ENCODE results near the gene FBXO7. TPM values are rescaled to one million over a fixed set of nuclear protein-coding genes. Genes with fewer than 3 reads are reported as not detected.

The FBXO7 gene
- total RNA-seq, 1 experiment from 2014 or later, result 91.6 TPM

DNA sequence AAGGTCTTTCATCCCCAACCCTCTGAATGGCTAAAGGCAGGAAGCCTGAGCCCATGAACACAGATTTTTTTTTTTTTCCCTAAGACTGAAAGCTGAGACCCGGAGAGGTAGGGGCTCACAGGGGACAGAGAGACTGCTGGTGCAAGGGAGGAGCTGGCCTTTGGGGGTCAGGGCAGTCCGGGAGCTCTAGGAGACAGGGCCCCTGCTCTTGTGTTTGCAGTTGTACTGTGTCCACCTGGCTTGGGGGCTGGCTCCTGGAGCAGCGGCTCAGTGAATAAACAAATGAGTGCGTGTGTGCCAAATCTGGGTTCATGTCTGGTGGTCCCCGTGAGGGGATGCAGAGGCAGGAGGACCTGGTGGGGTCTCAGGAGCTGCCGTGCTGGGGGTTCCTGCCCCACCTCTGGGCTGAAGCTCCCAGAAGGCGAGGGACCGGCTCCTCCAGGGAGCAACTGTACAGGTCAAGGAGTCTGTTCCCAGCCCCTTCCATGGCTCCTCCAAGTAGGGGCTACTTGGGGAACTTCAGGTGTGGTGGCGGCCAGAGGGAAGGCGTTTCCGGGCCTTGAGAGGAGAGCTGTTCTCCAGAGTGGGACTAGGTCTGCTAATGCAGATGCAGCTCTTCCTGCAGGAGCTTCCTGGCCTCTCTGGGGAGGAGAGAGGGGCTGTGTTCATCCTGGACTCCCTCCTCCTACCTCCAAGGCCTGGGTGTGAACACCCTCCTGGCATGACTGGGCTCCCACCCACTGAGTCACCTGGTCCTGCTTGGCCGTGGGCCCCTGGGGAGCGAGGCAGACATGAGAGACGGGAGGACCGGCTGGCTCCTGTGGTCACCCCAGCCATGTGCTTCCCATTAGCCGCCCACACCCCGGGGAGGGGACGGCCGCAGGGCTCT lies 57.6 kb downstream of the FBXO7 start:
- DNase-seq (ENCODE audit: low read depth), result peak; percentile 95

DNA sequence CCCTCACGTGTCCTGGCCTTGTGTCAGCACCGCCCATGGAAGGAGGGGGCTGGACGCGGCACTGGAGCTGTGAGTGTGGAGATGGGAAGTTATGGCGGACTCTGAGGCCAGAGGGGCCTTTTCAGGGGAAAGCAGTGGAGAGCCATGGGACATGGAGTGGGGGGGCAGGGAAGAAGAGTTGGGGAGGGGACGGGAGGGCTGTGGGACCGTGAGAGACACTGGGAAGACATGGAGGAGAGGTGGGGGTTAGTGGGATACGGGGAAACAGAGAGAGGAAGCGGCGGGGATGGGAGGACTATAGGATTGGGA lies 58.2 kb downstream of the FBXO7 start:
- DNase-seq (ENCODE audit: low read depth), result no peak

DNA sequence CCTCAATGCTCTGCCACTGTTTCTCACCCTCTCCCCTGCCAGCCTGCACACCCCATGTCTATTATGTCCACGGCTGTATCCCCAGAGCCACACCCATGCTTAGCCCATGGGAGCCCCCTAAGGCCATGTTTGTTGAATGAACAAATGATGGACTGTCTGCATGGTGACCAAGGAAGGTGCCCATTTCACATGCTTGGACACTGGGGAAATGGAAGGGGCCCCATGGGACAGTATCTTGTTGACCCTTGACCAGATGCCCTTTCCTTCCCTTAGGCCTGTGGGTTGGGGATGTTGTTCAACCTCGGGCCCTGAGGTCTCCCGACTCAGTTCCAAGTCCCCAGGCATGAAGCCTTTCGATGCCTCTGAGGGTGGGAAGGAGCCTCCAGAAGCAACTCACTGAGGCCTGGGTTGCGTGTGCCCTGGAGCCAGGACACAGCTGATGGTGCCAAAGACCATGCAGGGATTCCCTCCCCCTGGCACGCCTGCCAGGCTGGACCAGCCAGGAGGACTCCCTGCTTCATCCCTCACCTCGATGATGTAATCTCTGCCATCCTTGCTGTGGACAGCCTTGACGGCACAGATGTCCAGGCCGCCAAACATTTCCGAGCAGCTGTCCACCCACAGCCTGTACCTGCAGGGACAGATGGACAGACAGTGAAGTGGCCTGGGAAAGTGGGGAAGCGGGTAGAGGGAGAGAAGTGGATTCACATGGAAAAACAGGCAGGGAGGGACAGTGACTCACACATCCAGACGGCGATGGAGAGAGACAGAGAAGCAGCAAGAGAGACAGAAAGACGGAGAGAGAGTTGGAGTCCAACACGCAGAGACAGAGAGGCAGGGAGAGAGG lies 58.9 kb downstream of the FBXO7 start:
- DNase-seq (ENCODE audit: low read depth), result peak; percentile 53

DNA sequence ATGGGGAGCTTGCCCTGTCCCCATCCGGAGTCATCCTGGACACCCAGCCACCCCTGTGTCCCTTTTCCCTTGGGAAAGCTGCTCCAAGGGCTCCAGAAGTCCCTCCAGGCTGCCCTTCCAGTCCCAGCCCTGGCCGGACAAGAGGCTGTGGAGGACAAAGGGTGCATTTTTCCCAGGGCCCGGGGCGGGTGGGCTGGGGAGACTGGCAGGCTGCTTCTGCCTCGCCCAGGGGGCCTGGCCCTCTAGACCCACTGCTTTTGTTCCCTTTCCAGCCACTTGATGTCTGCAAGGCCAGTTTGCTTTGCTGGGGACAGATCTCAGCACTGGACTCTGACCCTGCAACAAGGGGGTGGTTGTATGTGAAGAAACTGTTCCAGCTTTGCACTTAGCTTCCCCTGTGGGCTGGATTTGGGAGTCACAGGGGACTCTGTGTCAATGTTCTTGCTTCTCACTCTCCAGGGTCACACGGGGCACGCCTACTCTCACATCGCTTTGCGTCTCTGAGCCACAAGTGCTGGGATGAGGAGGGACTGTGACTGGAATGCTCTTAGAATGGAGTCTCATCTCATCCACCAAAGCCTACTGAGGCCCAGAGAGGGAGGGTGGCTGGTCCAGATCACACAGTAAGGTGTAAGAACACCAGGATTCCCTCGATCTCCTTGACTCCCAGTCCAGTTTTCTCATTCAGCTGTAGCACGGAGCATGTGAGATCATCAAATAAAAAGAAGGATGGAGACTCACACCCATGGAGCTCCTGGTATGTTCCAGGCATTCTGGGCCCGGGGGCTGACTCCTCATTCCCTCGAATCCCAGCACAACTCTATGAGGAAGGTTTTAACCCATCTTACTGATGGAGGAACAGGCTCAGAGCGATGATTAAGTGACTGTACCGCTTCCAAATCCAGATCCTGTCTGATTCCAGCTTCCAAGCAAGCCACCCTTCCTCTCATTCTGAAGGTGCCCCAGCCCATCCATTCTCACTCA lies 59.9 kb downstream of the FBXO7 start:
- peak; percentile 24 for DNase-seq (ENCODE audit: low read depth)

DNA sequence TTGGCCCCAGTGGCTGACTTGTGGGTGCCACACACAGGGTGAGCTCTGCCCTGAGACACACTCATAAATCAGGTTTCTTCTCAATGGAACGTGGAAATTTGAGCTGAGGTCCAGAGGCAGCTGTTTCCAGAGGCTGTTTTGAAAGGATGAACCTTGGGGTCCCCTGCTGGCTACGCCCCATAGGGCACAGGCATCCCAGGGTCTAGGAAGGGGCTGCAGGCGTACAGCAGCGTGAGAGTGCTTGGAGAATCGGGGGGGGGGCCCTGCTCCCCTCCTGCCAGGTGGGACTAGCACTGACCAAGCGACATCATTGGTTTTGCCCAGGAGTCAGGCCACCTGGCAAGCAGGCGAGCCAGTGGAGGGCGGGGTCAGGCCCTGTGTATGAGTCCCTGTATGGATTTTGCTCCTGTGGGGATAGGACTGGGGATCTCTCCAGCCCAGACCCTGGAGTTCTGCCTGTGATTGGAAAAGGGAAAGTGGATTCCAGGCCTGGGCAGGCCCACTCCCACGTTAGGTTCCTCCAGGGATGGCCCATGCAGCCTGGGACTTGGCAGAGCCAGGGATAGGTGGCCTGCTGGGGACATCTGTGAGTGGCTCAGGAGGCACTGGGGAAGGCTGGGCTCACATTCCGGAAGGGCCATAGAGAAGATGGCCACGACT lies 61.0 kb downstream of the FBXO7 start:
- DNase-seq (ENCODE audit: low read depth), result no peak

DNA sequence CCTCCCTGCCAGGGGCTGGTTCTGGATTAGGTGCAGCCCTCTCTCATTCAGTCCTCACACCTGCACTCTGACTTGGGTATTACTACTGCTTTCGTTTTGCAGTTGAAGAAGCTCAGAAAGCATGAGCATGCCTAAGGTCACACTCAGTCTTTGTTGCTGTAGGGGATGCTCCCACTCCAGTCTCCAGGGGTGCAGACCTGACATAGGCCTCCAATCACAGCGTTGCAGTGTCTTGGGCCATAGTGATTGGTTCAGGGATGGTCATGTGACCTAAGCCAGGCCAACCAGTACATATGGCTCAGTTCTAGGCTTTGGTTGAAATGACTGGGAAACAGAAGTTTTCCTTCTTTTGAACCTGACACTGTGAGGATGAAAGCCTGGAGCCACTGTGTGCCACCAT lies 61.7 kb downstream of the FBXO7 start:
- no peak for DNase-seq (ENCODE audit: low read depth)

DNA sequence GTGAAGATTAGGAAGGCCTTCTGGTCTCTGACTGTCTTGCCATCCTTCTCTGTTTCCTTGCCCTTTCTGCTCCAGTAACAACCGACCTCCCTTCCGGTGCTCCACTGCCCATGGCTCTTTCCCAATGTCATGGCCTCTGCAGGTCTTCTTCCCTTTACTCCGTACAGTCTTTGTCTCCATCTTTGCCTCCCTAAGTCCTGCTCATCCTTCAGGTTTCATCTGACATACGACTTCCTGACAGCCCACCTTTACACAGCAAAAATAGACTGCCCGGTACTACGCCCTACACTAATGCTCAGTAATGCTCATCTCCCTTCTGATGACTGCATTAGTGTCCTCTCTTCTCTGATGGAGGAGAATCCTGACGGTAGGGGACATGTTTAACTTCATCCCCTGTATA lies 63.9 kb downstream of the FBXO7 start:
- no peak for DNase-seq (ENCODE audit: low read depth)

DNA sequence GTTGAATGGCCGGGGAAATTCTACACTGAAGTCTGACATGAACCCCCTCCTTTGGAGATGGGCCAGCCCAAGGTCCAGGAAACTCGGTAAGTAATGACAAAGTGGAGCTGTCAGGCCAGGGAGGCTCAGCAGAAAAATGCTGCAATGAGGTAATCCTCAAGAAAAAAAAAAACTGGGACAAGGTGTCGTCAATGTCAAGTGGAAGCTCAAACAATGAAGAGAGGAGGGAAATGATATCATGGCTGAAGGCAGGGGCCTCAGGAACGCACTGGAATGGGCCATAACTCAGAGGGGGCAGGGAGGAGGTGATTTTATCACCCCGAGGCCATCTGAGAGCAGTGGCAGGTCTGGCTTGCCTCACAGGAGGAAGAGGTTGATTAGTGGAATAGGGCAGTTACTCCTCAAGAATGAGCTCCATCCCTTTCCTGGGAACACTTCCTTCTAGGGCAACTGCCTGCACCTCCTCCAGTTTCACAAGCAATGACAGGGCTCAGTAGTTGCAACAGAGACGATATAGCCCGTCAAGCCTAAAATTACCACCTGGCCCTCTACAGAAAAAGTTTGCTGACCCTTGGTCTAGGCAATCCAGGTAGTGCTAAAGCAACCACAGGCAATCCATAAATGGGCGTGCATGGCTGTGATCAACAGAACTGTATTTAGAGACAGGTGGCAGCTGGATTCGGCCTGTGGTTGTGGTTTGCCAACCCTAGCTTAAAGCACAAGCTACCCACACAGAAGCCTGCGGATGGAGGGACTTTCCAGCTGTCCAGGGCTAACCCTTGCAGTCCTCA lies 65.2 kb downstream of the FBXO7 start:
- peak; percentile 81 for DNase-seq (ENCODE audit: low read depth)

DNA sequence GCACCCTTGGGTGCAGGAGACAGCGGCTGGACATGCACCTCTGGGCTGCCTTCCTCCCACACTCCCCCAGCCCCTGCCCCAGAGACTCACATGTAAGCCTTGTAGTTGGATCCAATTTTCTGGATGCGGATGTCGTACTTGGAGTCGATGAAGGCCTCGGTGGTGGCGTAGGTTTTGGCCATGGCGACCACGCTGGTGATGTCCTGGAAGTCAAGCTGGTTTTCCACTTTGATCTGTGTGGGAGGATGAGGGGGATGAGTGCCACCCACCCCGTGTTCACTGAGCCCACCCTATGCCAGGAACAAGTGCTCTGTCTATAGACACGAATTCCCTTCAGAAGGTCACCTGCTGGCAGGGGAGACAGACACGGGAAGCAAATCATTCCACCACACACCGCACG lies 66.9 kb downstream of the FBXO7 start:
- DNase-seq (ENCODE audit: low read depth), result no peak

DNA sequence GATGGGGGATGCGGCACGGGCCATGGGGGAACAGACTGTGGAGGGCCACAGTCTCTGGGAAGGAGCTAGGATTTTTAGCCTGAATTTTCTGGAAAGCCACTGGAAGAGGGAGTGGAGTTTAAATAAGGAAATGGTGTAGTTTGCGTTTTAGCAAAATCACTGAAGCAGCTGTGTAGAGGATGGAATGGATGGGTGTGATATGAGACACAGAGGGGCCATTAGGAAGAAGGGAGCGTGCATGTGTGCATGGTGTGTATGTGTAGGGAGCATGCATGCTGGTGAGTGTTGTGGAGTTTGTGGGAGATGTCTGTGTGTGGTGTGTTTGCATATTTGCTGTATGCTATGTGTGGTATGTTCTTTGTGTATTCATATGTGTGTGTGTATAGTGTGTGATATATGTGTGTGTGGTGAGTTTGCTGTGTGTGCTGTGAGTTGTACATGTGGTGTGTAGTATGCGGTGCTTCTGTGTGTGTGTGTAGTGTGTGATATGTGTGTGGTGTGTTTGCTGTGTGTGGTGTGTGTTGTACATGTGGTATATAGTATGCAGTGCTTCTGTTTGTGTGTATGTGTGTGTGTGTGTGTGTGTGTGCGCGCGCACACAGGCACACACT lies 67.6 kb downstream of the FBXO7 start:
- no peak for DNase-seq (ENCODE audit: low read depth)

DNA sequence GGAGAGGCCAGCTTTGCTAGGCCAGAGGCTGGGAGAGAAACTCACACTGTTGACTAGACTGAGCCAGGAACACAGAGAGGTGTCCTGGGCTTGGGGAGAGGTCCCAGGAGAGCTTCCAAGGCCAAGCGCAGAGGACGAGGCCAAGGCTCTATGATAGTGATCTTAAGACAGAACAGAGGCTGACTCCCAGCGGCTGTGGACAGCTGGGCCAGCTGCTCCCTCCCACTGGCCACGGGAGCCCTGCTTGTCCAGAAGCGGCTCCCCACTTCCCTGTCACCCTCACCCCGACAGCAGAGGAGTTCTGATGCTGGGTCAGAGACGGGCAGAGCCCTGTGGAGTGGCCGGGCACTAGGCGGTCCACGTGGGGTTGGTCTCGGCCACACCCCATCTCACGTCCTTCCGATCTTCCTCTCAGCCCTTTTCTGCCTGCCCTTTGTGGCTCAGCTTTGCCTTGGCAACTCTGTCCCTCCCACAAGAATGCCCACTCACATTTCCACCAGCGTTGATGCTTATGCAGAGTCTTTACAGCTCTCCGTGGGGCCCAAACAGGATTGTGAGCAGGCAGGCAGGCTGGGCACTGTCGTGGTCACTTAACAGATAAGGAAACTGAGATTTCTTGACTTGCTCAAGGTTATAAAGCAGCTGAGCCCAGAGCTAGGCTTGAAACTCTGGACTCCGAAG lies 68.2 kb downstream of the FBXO7 start:
- no peak for DNase-seq (ENCODE audit: low read depth)

DNA sequence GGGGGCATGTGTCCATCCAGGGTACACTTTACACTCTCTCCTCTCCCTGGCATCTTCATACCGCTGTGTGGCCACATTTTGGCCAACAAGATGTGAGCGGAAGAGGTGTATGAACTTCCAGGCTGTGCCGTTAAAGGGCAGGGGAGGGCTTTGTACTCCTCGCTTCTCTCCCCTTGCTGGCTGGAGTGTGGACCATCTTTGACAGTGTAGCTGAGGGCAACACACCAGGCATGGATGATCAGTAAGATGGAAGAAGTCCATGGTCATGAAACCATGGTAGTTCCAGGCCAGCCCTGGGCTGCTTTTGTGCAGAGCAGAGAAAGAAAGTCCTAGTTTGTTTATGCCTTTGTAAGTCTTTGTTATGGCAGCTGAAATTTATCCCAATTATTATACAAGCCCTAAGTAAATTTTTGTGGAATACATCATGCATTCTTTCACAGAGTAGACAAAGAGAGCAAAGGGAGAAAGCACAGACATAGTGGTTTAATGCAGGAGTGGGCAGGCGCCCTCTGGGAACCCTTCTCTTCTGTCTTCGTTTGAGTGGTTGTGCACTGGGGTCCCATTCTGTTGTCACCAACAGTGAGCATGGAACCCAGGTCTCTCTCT lies 70.4 kb downstream of the FBXO7 start:
- peak; percentile 71 for DNase-seq (ENCODE audit: low read depth)

DNA sequence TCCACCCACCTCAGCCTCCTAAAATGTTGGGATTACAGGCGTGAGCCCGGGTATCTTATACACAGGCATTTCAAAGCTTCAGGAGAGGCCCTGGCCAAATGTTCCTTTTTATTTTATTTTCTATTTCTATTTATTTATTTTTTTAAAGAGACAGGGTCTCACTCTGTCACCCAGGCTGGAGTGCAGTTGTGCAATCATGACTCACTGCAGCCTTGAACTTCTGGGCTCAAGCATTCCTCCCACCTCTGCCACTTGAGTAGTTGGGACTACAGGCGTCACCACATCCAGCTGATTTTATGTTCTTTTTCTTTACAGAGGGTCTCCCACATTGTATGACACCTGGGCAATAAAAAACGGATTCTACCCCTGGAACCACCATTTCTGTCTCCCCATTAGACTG lies 71.2 kb downstream of the FBXO7 start:
- peak; percentile 72 for DNase-seq (ENCODE audit: low read depth)

DNA sequence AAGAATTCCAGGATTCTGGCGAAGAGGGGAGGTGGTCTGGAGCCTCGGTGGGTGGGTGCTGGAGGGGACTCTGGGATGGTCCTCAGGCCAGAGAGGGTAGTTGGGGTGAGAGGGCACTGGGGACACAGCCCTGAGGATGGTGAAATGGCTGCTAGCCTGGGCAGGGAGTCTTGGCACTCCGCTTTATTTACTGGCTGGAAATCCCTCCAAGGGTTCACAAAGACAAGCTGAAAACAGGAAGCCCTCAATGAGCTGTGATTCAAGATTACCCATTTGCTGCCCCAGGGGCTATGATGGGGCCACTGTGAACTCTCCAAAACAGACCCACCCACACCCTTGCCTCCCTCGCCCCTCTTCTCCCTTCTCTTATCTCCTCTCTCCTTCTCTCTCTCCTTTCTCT lies 71.9 kb downstream of the FBXO7 start:
- DNase-seq (ENCODE audit: low read depth), result peak; percentile 56

DNA sequence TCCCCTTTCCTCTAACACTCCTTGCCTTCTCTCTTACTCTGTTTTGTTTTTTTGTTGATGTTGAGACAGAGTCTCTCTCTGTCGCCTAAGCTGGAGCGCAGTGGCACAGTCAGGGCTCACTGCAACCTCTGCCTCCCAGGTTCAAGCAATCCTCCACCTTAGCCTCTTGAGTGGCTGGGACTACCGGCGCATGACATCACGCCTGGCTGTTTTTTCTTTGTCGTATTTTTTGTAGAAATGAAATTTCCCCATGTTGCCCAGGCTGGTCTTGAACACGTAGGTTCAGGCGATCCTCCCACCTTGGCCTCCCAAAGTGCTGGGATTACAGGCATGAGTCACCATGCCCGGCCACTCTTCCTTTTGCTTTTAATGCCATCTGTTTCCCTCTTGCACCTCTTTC lies 72.3 kb downstream of the FBXO7 start:
- no peak for DNase-seq (ENCODE audit: low read depth)

DNA sequence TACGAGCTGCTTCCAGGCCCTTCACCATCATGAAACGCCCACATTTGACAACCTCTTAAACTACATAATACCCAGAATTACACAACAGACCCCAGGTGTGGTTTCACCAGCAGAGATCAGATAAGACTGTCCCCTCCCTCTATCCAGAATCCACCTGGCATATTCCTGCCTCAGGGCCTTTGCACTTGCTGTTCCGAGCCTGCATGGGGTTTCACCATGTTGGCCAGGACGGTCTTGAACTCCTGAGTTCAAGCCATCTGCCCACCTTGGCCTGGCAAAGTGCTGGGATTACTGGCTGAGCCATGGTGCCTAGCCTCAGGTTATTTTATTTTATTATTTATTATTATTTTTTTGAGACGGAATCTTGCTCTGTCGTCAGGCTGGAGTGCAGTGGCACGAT lies 73.4 kb downstream of the FBXO7 start:
- no peak for DNase-seq (ENCODE audit: low read depth)
